HEK293T (cell line): ENCODE data around the gene PBXIP1.
"Not testable (repeated sequence)": the region's sequence is repeated elsewhere in the genome, so short reads cannot be mapped to it uniquely, and the experiment has no call there.

Experiments used
- ARNT ChIP-seq: fragments of 450-650 bp; IDR thresholded peaks from 2 replicates; pipeline ENCODE4 v1.6.1; 2017; ENCODE audit warnings: mild to moderate bottlenecking
- BHLHE40 ChIP-seq: fragments of 450-650 bp; IDR thresholded peaks from 2 replicates; pipeline ENCODE4 v1.6.1; 2016; ENCODE audit warnings: mild to moderate bottlenecking, moderate library complexity, borderline replicate concordance
- ELF4 ChIP-seq: fragments of 450-650 bp; IDR thresholded peaks from 2 replicates; pipeline ENCODE4 v1.6.1; 2017; ENCODE audit warnings: antibody characterized with exemption
- FOXK2 ChIP-seq: fragments of 450-650 bp; IDR thresholded peaks from 2 replicates; pipeline ENCODE4 v1.6.1; 2016; ENCODE audit warnings: mild to moderate bottlenecking
- FOXM1 ChIP-seq: fragments of 450-650 bp; IDR thresholded peaks from 2 replicates; pipeline ENCODE4 v1.6.1; 2017; ENCODE audit warnings: mild to moderate bottlenecking, borderline replicate concordance
- HDGF ChIP-seq: fragments of 450-650 bp; IDR thresholded peaks from 2 replicates; pipeline ENCODE4 v1.6.1; 2017; ENCODE audit warnings: antibody characterized with exemption, borderline replicate concordance
- LEF1 ChIP-seq: fragments of 450-650 bp; IDR thresholded peaks from 2 replicates; pipeline ENCODE4 v1.6.1; 2017; ENCODE audit warnings: mild to moderate bottlenecking, borderline replicate concordance
- PKNOX1 ChIP-seq: fragments of 450-650 bp; IDR thresholded peaks from 2 replicates; pipeline ENCODE4 v1.6.1; 2016
- SP1 ChIP-seq: fragments of 450-650 bp; IDR thresholded peaks from 2 replicates; pipeline ENCODE4 v1.6.1; 2017
- SUZ12 ChIP-seq: fragments of 450-650 bp; IDR thresholded peaks from 2 replicates; pipeline ENCODE4 v1.6.1; 2016; ENCODE audit warnings: mild to moderate bottlenecking

- not testable (repeated sequence) for TF ChIP-seq FOXK2, ARNT, SUZ12, HDGF, BHLHE40, FOXM1, SP1, LEF1, PKNOX1, ELF4
These were observed 30.8 kb upstream of the PBXIP1 start for GRCh38 chr1:154986736-154987135.
